ENCODE results near the gene SRSF4.

Gene SRSF4

GRCh38 chr1:29201595-29202051, 19.9 kb upstream of the SRSF4 start:
- no peak overlapping the region for H3K4me3 ChIP-seq (ENCODE audit: low read depth, low read length)
- TF ChIP-seq CTCF (IDR thresholded peaks at IDR 0.05; ENCODE audit: low read depth, low read length, missing control alignments), result no peak
- DNase-seq (ENCODE audit: low read depth), result no peak

GRCh38 chr1:29200906-29201594, 19.4 kb upstream of the SRSF4 start:
- H3K4me3 ChIP-seq (ENCODE audit: low read depth, low read length), result no peak overlapping the region
- no peak for DNase-seq (ENCODE audit: low read depth)
- TF ChIP-seq CTCF (IDR thresholded peaks at IDR 0.05; ENCODE audit: low read depth, low read length, missing control alignments), result no peak

- no peak for TF ChIP-seq CTCF (IDR thresholded peaks at IDR 0.05; ENCODE audit: low read depth, low read length, missing control alignments)
- no peak overlapping the region for H3K4me3 ChIP-seq (ENCODE audit: low read depth, low read length)
- no peak for DNase-seq (ENCODE audit: low read depth)
Observed at GRCh38 chr1:29197993-29198392, 16.3 kb upstream of the SRSF4 start.

GRCh38 chr1:29197590-29197924, 15.9 kb upstream of the SRSF4 start:
- peak; percentile 50 for TF ChIP-seq CTCF (IDR thresholded peaks at IDR 0.05; ENCODE audit: low read depth, low read length, missing control alignments)
- no peak overlapping the region for H3K4me3 ChIP-seq (ENCODE audit: low read depth, low read length)
- DNase-seq (ENCODE audit: low read depth), result no peak

GRCh38 chr1:29196863-29197589, 15.3 kb upstream of the SRSF4 start:
- DNase-seq (ENCODE audit: low read depth), result no peak
- no peak for TF ChIP-seq CTCF (IDR thresholded peaks at IDR 0.05; ENCODE audit: low read depth, low read length, missing control alignments)
- no peak overlapping the region for H3K4me3 ChIP-seq (ENCODE audit: low read depth, low read length)

GRCh38 chr1:29195881-29196291, 14.2 kb upstream of the SRSF4 start:
- DNase-seq (ENCODE audit: low read depth), result no peak
- H3K4me3 ChIP-seq (ENCODE audit: low read depth, low read length), result no peak overlapping the region

More at GRCh38 chr1:29195881-29196291, 14.2 kb upstream of the SRSF4 start:
- no peak for TF ChIP-seq CTCF (IDR thresholded peaks at IDR 0.05; ENCODE audit: low read depth, low read length, missing control alignments)

Measured in GM12864 (cell line).